HEK293T (cell line): Measurements from ENCODE around the gene TMC4.

Experiments
- CTCF ChIA-PET: fragments of 350-600 bp; formaldehyde crosslinking; extraction: SDS; loops from one replicate; lab custom pipeline; 2021; ENCODE audit warnings: antibody characterized with exemption, inconsistent platforms; lab: Yijun Ruan, JAX
- POLR2A ChIA-PET: fragments of 350-600 bp; formaldehyde crosslinking; extraction: SDS; loops from one replicate; lab custom pipeline; 2020; ENCODE audit warnings: antibody characterized with exemption, inconsistent platforms; lab: Yijun Ruan, JAX
- DNase-seq: peaks from one replicate; pipeline ENCODE4 v3.0.0; 2012; ENCODE audit warnings: mixed read lengths; ENCODE audit errors: extremely low spot score
- ARNT ChIP-seq: fragments of 450-650 bp; IDR thresholded peaks from 2 replicates; pipeline ENCODE4 v1.6.1; 2017; ENCODE audit warnings: mild to moderate bottlenecking
- BHLHE40 ChIP-seq: fragments of 450-650 bp; IDR thresholded peaks from 2 replicates; pipeline ENCODE4 v1.6.1; 2016; ENCODE audit warnings: mild to moderate bottlenecking, moderate library complexity, borderline replicate concordance
- CTBP1 ChIP-seq: fragments of 450-650 bp; IDR thresholded peaks from 2 replicates; pipeline ENCODE4 v1.6.1; 2016; ENCODE audit warnings: borderline replicate concordance
- ELF4 ChIP-seq: fragments of 450-650 bp; IDR thresholded peaks from 2 replicates; pipeline ENCODE4 v1.6.1; 2017; ENCODE audit warnings: antibody characterized with exemption
- FOXA1 ChIP-seq: fragments of 450-650 bp; IDR thresholded peaks from 2 replicates; pipeline ENCODE4 v1.6.1; 2016; ENCODE audit warnings: mild to moderate bottlenecking
- FOXK2 ChIP-seq: fragments of 450-650 bp; IDR thresholded peaks from 2 replicates; pipeline ENCODE4 v1.6.1; 2016; ENCODE audit warnings: mild to moderate bottlenecking
- FOXM1 ChIP-seq: fragments of 450-650 bp; IDR thresholded peaks from 2 replicates; pipeline ENCODE4 v1.6.1; 2017; ENCODE audit warnings: mild to moderate bottlenecking, borderline replicate concordance
- HDGF ChIP-seq: fragments of 450-650 bp; IDR thresholded peaks from 2 replicates; pipeline ENCODE4 v1.6.1; 2017; ENCODE audit warnings: antibody characterized with exemption, borderline replicate concordance
- L3MBTL2 ChIP-seq: fragments of 450-650 bp; conservative IDR thresholded peaks from 2 replicates; pipeline ENCODE4 v1.6.1; 2016; ENCODE audit warnings: mild to moderate bottlenecking
- LEF1 ChIP-seq: fragments of 450-650 bp; IDR thresholded peaks from 2 replicates; pipeline ENCODE4 v1.6.1; 2017; ENCODE audit warnings: mild to moderate bottlenecking, borderline replicate concordance
- NFRKB ChIP-seq: fragments of 450-650 bp; IDR thresholded peaks from 2 replicates; pipeline ENCODE4 v1.6.1; 2016; ENCODE audit warnings: mild to moderate bottlenecking, moderate library complexity
- PKNOX1 ChIP-seq: fragments of 450-650 bp; IDR thresholded peaks from 2 replicates; pipeline ENCODE4 v1.6.1; 2016
- SP1 ChIP-seq: fragments of 450-650 bp; IDR thresholded peaks from 2 replicates; pipeline ENCODE4 v1.6.1; 2017
- SUZ12 ChIP-seq: fragments of 450-650 bp; IDR thresholded peaks from 2 replicates; pipeline ENCODE4 v1.6.1; 2016; ENCODE audit warnings: mild to moderate bottlenecking
- TARDBP ChIP-seq: fragments of 450-650 bp; IDR thresholded peaks from 2 replicates; pipeline ENCODE4 v1.6.1; 2016
- ZNF384 ChIP-seq: fragments of 450-650 bp; IDR thresholded peaks from 2 replicates; pipeline ENCODE4 v1.6.1; 2016

The TMC4 gene

GRCh38 chr19:54152878-54153524, 20.0 kb downstream of the TMC4 start:
- ChIA-PET CTCF (no interaction called here), POLR2A (no interaction called here)
- DNase-seq, result no peak
- TF ChIP-seq SUZ12 (no peak), L3MBTL2 (no peak), TARDBP (no peak), LEF1 (no peak), HDGF (no peak), SP1 (no peak), FOXA1 (no peak), NFRKB (no peak), ARNT (no peak), ZNF384 (no peak), CTBP1 (no peak), FOXK2 (no peak), PKNOX1 (no peak), FOXM1 (no peak), BHLHE40 (no peak), ELF4 (no peak)

GRCh38 chr19:54152267-54152666, 20.7 kb downstream of the TMC4 start:
- ChIA-PET POLR2A (interaction anchor here (1.0 kb wide), 1 partner anchor 15 kb away, joined by 4 read pairs; no protein-coding TSS in a partner anchor), CTCF (no interaction called here)
- no peak for TF ChIP-seq HDGF
- no peak for TF ChIP-seq L3MBTL2
- TF ChIP-seq BHLHE40, result no peak
- no peak for TF ChIP-seq TARDBP
- no peak for TF ChIP-seq NFRKB
- no peak for TF ChIP-seq PKNOX1
- TF ChIP-seq LEF1, result no peak
- TF ChIP-seq FOXA1, result no peak
- no peak for TF ChIP-seq ARNT
- no peak for TF ChIP-seq SUZ12
- TF ChIP-seq ZNF384, result no peak
- no peak for TF ChIP-seq SP1
- no peak for TF ChIP-seq CTBP1
- TF ChIP-seq ELF4, result no peak
- TF ChIP-seq FOXM1, result no peak
- no peak for TF ChIP-seq FOXK2
- DNase-seq, result no peak

DNA sequence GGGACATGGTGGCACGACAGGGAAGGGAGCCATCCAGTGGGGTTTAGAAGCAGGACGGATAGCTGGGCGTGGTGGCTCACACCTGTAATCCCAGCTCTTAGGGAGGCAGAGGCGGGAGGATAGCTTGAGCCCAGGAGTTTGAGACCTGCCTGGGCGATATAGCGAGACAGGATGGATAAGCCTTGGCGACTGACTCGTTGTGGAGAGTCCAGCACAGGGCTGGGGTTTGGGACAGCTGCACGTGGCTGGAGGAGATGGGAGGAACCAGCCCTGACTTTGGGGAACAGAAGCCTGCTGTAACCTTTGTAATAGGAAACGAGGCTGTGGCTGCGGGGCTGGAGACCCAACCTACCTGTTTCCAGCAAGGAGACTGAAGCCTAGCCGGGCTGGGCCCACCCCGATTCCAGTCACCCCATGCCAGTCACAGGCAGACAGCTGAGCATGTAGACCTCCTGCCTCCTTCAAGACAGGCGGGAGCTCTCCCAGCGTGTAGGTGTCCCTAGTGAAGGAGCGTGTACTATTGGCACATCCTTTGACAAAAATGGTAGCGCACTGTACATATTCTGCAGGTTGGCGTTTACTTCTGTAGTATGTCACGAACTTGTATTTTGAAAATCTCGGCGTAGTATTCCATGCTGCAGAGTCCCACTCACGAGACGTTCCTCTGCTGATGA, 21.5 kb downstream of the TMC4 start:
- CTCF ChIA-PET, result no interaction called here
- POLR2A ChIA-PET, result interaction anchor here (0.8 to 1.9 kb wide), 3 partner anchors 8 to 15 kb away, joined by 3 to 10 read pairs (median 4); partner anchors contain the start of gene LENG1
- no peak for DNase-seq
- TF ChIP-seq TARDBP (no peak), FOXA1 (no peak), SUZ12 (no peak), ZNF384 (no peak), L3MBTL2 (no peak), PKNOX1 (no peak), NFRKB (no peak), SP1 (no peak), ARNT (no peak), ELF4 (no peak), LEF1 (no peak)

- POLR2A ChIA-PET, result interaction anchor here (1.1 to 1.9 kb wide), 2 partner anchors 10 to 12 kb away, joined by 3 to 10 read pairs; partner anchors contain the start of genes CNOT3 and LENG1
- CTCF ChIA-PET, result no interaction called here
- no peak for DNase-seq
- TF ChIP-seq PKNOX1, result no peak
- TF ChIP-seq HDGF, result no peak
- TF ChIP-seq L3MBTL2, result no peak
- no peak for TF ChIP-seq CTBP1
- no peak for TF ChIP-seq SP1
- TF ChIP-seq LEF1, result no peak
- no peak for TF ChIP-seq SUZ12
- TF ChIP-seq FOXA1, result no peak
- TF ChIP-seq ZNF384, result no peak
- no peak for TF ChIP-seq ELF4
- no peak for TF ChIP-seq NFRKB
- no peak for TF ChIP-seq FOXM1
Measured at GRCh38 chr19:54149021-54149812, 23.7 kb downstream of the TMC4 start.
